H1 (cell line): ENCODE data around the gene MICALL2. TPM values are rescaled to one million over a fixed set of nuclear protein-coding genes. Genes with fewer than 3 reads are reported as not detected.

Experiments used
- CBX5 ChIP-seq: fragments of 300-800, 300-1000 bp; sonication (generic); IDR thresholded peaks from 2 replicates; pipeline ENCODE4 v1.7.1; 2016; ENCODE audit warnings: antibody characterized with exemption, low read length, low read depth
- CHD2 ChIP-seq: IDR thresholded peaks from 2 replicates; pipeline ENCODE4 v1.6.1; 2012; ENCODE audit warnings: low read length, improper control_type of control experiment
- CREB1 ChIP-seq: IDR thresholded peaks from 2 replicates; pipeline ENCODE4 v1.6.1; 2012; ENCODE audit warnings: inconsistent platforms
- CTCF ChIP-seq, 3 experiments: IDR thresholded peaks; 1 replicate in 2 of 3; 2 replicates in 1 of 3; pipeline versions ENCODE4 v1.5.1 to v1.6.1; 2011; ENCODE audit warnings: low read length in 3 of 3, mild to moderate bottlenecking in 3 of 3, inconsistent platforms in 2 of 3, low read depth in 1 of 3, moderate library complexity in 1 of 3; ENCODE audit not compliant: insufficient read depth in 1 of 3; ENCODE audit errors: control extremely low read depth in 1 of 3
- JUND ChIP-seq: IDR thresholded peaks from 2 replicates; pipeline ENCODE4 v1.6.1; 2011; ENCODE audit warnings: mild to moderate bottlenecking, improper control_type of control experiment, low read length
- POLR2A ChIP-seq, 2 experiments: IDR thresholded peaks; 1 replicate in 1 of 2; 2 replicates in 1 of 2; pipeline ENCODE4 v1.6.1; 2011; ENCODE audit warnings: low read depth in 2 of 2, low read length in 2 of 2, mild to moderate bottlenecking in 2 of 2; ENCODE audit errors: control extremely low read depth in 1 of 2
- RXRA ChIP-seq: IDR thresholded peaks from 2 replicates; pipeline ENCODE4 v1.6.1; 2011; ENCODE audit warnings: low read depth, mild to moderate bottlenecking, low read length, moderate library complexity; ENCODE audit not compliant: insufficient read depth
- SAP30 ChIP-seq: fragments of 300-600 bp; sonication (generic); IDR thresholded peaks from 2 replicates; pipeline ENCODE4 v1.7.1; 2012; ENCODE audit warnings: low read length, moderate library complexity, mild to moderate bottlenecking, inconsistent platforms; ENCODE audit not compliant: insufficient read depth, insufficient replicate concordance
- TCF12 ChIP-seq: IDR thresholded peaks from 2 replicates; pipeline ENCODE4 v1.6.1; 2011; ENCODE audit warnings: low read depth, mild to moderate bottlenecking, low read length
- ZNF274 ChIP-seq: IDR thresholded peaks from 2 replicates; pipeline ENCODE4 v1.7.0; 2012; ENCODE audit warnings: low read length, borderline replicate concordance; ENCODE audit errors: extremely low read depth
- polyA plus RNA-seq, 7 experiments: library from polyadenylated mRNA; depleted of rRNA in 3 of 7; stranded (reverse) in 5 of 7; unstranded in 2 of 7; fragments of >200 nt in 5 of 7; fragments of 200-250 nt in 2 of 7; gene quantifications; 1 replicate in 5 of 7; 2 replicates in 1 of 7; 4 replicates in 1 of 7; pipeline versions ENCODE4 v1.2.1 to v1.2.3, GENCODE V29; 2011 to 2013; ENCODE audit warnings: missing spikeins in 2 of 7, mixed read lengths in 2 of 7
- total RNA-seq: library from RNA; stranded (reverse); fragmentation: NEBNext Ultra II Directional; extraction: Animal tissue kit (Norgen Biotek cat#: 25700); gene quantifications from 2 replicates; pipeline ENCODE4 v1.2.1, GENCODE V29; 2021

Gene MICALL2
- total and polyA plus RNA-seq, 2 of the 8 experiments (the other 6 are each of a cell fraction or from before 2014, with no cell fraction given): 5.3 to 8.5 TPM

- peak in 2 of 3 experiments; percentile 83 to 86; a peak in 3 of 4 replicates for TF ChIP-seq CTCF (IDR thresholded peaks at IDR 0.05; ENCODE audit: control extremely low read depth in 1 of 3, insufficient read depth in 1 of 3, low read depth in 1 of 3, low read length in 3 of 3)
- TF ChIP-seq SAP30: no peak
- TF ChIP-seq CHD2: no peak
- peak; percentile 54 for TF ChIP-seq CREB1
- peak; percentile 71; the same call in 1 of the 2 replicates for TF ChIP-seq TCF12
- no peak for TF ChIP-seq JUND
- TF ChIP-seq CBX5: no peak
- TF ChIP-seq RXRA: no peak
- no peak for TF ChIP-seq POLR2A (IDR thresholded peaks at IDR 0.05; ENCODE audit: control extremely low read depth in 1 of 2, low read depth in 2 of 2, low read length in 2 of 2)
- no peak for TF ChIP-seq ZNF274
Observed at GRCh38 chr7:1412322-1413261, 46.7 kb downstream of the MICALL2 start (continued).
